A673 (cell line): ENCODE measurements around the gene MYCL. TPM values are rescaled to one million over a fixed set of nuclear protein-coding genes. Genes with fewer than 3 reads are reported as not detected.

Experiments
- BruUV-seq: library from RNA; stranded (reverse); fragments of 400-500 nt; replicated peaks from 2 replicates; lab custom pipeline; 2021; lab: Mats Ljungman, UMichigan
- CTCF ChIA-PET: fragments of 300-600 bp; sonication (Branson Sonifier 250); formaldehyde crosslinking; loops from one replicate; lab custom pipeline; 2022; ENCODE audit warnings: antibody characterized with exemption; lab: Charles Lee
- POLR2A ChIA-PET: fragments of 300-600 bp; sonication (Branson Sonifier 250); formaldehyde crosslinking; loops from one replicate; lab custom pipeline; 2022; ENCODE audit warnings: antibody characterized with exemption; ENCODE audit not compliant: low non-redundant PET; lab: Charles Lee
- DNase-seq: peaks from one replicate; pipeline ENCODE4 v3.0.0-alpha.2; 2015; ENCODE audit warnings: low spot score
- H3K27ac ChIP-seq: fragments of 200-600 bp; sonication (generic); 2 replicates; pipeline ENCODE4 v1.5.1; 2016; ENCODE audit warnings: mixed run types, low read depth, mild to moderate bottlenecking, mixed read lengths, antibody characterized with exemption, low read length; ENCODE audit not compliant: poor library complexity, severe bottlenecking
- H3K27me3 ChIP-seq: fragments of 200-600 bp; sonication (generic); replicated peaks from 2 replicates; pipeline ENCODE4 v1.6.1; 2017; ENCODE audit warnings: mixed run types, low read depth, mild to moderate bottlenecking, mixed read lengths, antibody characterized with exemption, low read length; ENCODE audit not compliant: insufficient read depth, poor library complexity
- H3K36me3 ChIP-seq: fragments of 200-600 bp; sonication (generic); 2 replicates; pipeline ENCODE4 v1.6.1; 2016; ENCODE audit warnings: mixed run types, mild to moderate bottlenecking, mixed read lengths, antibody characterized with exemption, low read length; ENCODE audit not compliant: insufficient read depth, poor library complexity, severe bottlenecking
- H3K4me1 ChIP-seq: fragments of 200-600 bp; sonication (generic); 2 replicates; pipeline ENCODE4 v1.6.1; 2017; ENCODE audit warnings: mixed run types, mild to moderate bottlenecking, mixed read lengths, antibody characterized with exemption, low read length; ENCODE audit not compliant: insufficient read depth, poor library complexity, severe bottlenecking
- H3K4me3 ChIP-seq: fragments of 200-600 bp; sonication (generic); 2 replicates; pipeline ENCODE4 v1.5.1; 2016; ENCODE audit warnings: low read depth, mixed run types, mild to moderate bottlenecking, mixed read lengths, low read length; ENCODE audit not compliant: poor library complexity, severe bottlenecking
- H3K9me3 ChIP-seq: fragments of 200-600 bp; sonication (generic); 2 replicates; pipeline ENCODE4 v1.6.1; 2016; ENCODE audit warnings: mixed run types, low read depth, mild to moderate bottlenecking, mixed read lengths, antibody characterized with exemption, low read length; ENCODE audit not compliant: poor library complexity, severe bottlenecking
- CTCF ChIP-seq: fragments of 300-800, 200-600 bp; sonication (generic); conservative IDR thresholded peaks from 2 replicates; pipeline ENCODE4 v1.5.1; 2017; ENCODE audit warnings: low read depth, mild to moderate bottlenecking, antibody characterized with exemption, low read length, moderate library complexity, mixed read lengths
- EZH2 ChIP-seq: fragments of 200-600 bp; sonication (generic); IDR thresholded peaks from 2 replicates; pipeline ENCODE4 v1.6.1; 2017; ENCODE audit warnings: borderline replicate concordance, low read depth, mild to moderate bottlenecking, mixed read lengths, antibody characterized with exemption, low read length; ENCODE audit not compliant: poor library complexity, severe bottlenecking
- intact Hi-C: fragments of 100-400 bp; cut with micrococcal nuclease; formaldehyde crosslinking; loops from one replicate; pipeline ENCODE4 v1.10.0; 2022; ENCODE audit not compliant: unreplicated experiment
- total RNA-seq: library from RNA; stranded (reverse); gene quantifications from 2 replicates; pipeline ENCODE4 v1.2.3, GENCODE V29; 2021

MYCL gene
- total RNA-seq, 1 experiment from 2014 or later, result 0.58 TPM

DNA sequence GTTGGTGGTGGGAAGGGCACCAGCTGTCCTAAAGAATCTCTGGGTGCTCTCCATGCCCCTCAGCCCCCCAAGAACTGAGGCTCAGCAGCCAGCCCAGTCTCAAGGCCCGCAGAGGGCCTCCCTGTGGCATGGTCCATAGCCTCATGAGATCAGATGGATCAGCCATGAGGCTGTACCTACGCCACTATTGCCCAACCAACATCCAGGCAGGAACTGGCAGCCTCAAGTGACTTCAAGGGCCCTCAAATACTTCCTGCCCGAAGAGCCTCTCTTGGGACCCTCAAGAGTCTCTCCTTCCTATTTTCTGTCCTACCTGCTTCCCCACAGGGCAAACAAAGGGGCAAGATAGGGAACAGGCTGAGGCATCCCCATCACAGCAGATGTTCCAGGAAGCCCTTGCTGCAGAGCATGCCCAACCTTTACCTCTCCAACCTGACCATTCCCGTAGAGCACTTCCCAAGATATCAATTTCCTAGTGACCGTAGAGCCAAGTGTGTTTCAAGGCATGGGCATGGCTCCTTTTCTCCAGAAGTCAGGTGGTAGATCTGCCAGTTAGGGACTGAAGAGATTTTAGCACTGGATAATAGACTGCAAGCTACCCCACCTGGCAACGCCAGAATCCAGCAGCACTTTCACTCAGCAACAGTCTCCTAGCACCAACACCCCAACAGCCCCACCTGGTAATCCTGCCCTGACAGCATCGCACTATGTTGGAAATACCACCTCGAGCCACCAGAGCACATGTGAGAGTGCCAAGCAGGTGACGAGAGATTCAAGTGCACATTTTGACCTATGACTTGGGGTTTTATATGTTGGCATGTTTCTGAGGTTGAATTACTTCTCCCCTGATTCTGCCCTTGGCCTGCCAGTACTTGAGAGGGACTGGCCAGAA, 39.5 kb upstream of the MYCL start:
- H3K27me3 ChIP-seq, result no peaks in the 10 kb centered on the region
- DNase-seq, result no peak
- H3K27ac ChIP-seq, result no peak overlapping the region
- no TSS peak for BruUV-seq
- no peak overlapping the region for H3K4me3 ChIP-seq
- H3K4me1 ChIP-seq, result no peaks in the 10 kb centered on the region
- intact Hi-C loops, result no loop called here
- CTCF ChIA-PET, result no interaction called here
- no peaks in the 10 kb centered on the region for H3K9me3 ChIP-seq
- TF ChIP-seq CTCF (no peak), EZH2 (no peak)
- POLR2A ChIA-PET, result no interaction called here
- no peaks in the 10 kb centered on the region for H3K36me3 ChIP-seq

GRCh38 chr1:39940253-39940652, 38.5 kb upstream of the MYCL start:
- no peak for DNase-seq
- ChIA-PET CTCF (no interaction called here), POLR2A (no interaction called here)
- no peak overlapping the region for H3K4me3 ChIP-seq
- H3K9me3 ChIP-seq, result no peaks in the 10 kb centered on the region
- H3K27ac ChIP-seq, result no peak overlapping the region
- no peaks in the 10 kb centered on the region for H3K4me1 ChIP-seq
- H3K27me3 ChIP-seq, result no peaks in the 10 kb centered on the region
- TF ChIP-seq CTCF (no peak), EZH2 (no peak)
- intact Hi-C loops, result no loop called here
- H3K36me3 ChIP-seq, result no peaks in the 10 kb centered on the region
- no TSS peak for BruUV-seq

GRCh38 chr1:39938856-39939255, 37.1 kb upstream of the MYCL start:
- no TSS peak for BruUV-seq
- POLR2A ChIA-PET, result no interaction called here

More at GRCh38 chr1:39938856-39939255, 37.1 kb upstream of the MYCL start:
- intact Hi-C loops, result no loop called here
- TF ChIP-seq EZH2 (no peak), CTCF (no peak)
- CTCF ChIA-PET, result no interaction called here
- Histone ChIP-seq H3K4me3 (no peak overlapping the region), H3K27me3 (no peaks in the 10 kb centered on the region), H3K36me3 (no peaks in the 10 kb centered on the region), H3K27ac (no peak overlapping the region), H3K9me3 (no peaks in the 10 kb centered on the region), H3K4me1 (no peaks in the 10 kb centered on the region)
- no peak for DNase-seq
